Activated CD4-positive, CD25-positive, alpha-beta regulatory T cell treated with anti-CD3 and anti-CD28 coated beads, Interleukin-2, amount 50 U/mL, for 16 hours (primary cell): ENCODE data around the gene SORCS3.

ENCODE experiments used
- DNase-seq: peaks from one replicate; pipeline ENCODE4 v3.0.0-alpha.2; 2020; ENCODE audit warnings: low read depth, low spot score

Gene SORCS3

GRCh38 chr10:105096316-105096715 lies 455.2 kb downstream of the SORCS3 start:
- DNase-seq = no peak

- DNase-seq = no peak
Observed at GRCh38 chr10:105102977-105103376, 461.9 kb downstream of the SORCS3 start.

GRCh38 chr10:105104297-105104696 lies 463.2 kb downstream of the SORCS3 start:
- no peak for DNase-seq

- DNase-seq = no peak
Observed at GRCh38 chr10:105109164-105109563, 468.1 kb downstream of the SORCS3 start.

GRCh38 chr10:105112862-105113261 lies 471.8 kb downstream of the SORCS3 start:
- DNase-seq = no peak

GRCh38 chr10:105113666-105114065 lies 472.6 kb downstream of the SORCS3 start:
- no peak for DNase-seq

GRCh38 chr10:105121743-105122142 lies 480.7 kb downstream of the SORCS3 start:
- no peak for DNase-seq

- DNase-seq = no peak
Observed at GRCh38 chr10:105128111-105128510, 487.0 kb downstream of the SORCS3 start.

- DNase-seq = no peak
Observed at GRCh38 chr10:105138358-105138757, 497.3 kb downstream of the SORCS3 start.

GRCh38 chr10:105139363-105139896 lies 498.3 kb downstream of the SORCS3 start:
- no peak for DNase-seq

GRCh38 chr10:105140600-105140999 lies 499.5 kb downstream of the SORCS3 start:
- no peak for DNase-seq

GRCh38 chr10:105145711-105146110 lies 504.6 kb downstream of the SORCS3 start:
- no peak for DNase-seq

- DNase-seq = no peak
Observed at GRCh38 chr10:105146436-105146835, 505.3 kb downstream of the SORCS3 start.

GRCh38 chr10:105148456-105148855 lies 507.4 kb downstream of the SORCS3 start:
- DNase-seq = no peak

- no peak for DNase-seq
Observed at GRCh38 chr10:105148921-105149320, 507.8 kb downstream of the SORCS3 start.

GRCh38 chr10:105149371-105149891 lies 508.3 kb downstream of the SORCS3 start:
- no peak for DNase-seq

GRCh38 chr10:105150259-105150880 lies 509.3 kb downstream of the SORCS3 start:
- DNase-seq = no peak

- DNase-seq = no peak
Observed at GRCh38 chr10:105154736-105155135, 513.6 kb downstream of the SORCS3 start.

GRCh38 chr10:105159268-105159667 lies 518.2 kb downstream of the SORCS3 start:
- no peak for DNase-seq

- no peak for DNase-seq
Observed at GRCh38 chr10:105161149-105161548, 520.1 kb downstream of the SORCS3 start.

- no peak for DNase-seq
Observed at GRCh38 chr10:105161767-105162166, 520.7 kb downstream of the SORCS3 start.

- no peak for DNase-seq
Observed at GRCh38 chr10:105170521-105170920, 529.4 kb downstream of the SORCS3 start.

- no peak for DNase-seq
Observed at GRCh38 chr10:105171945-105172344, 530.9 kb downstream of the SORCS3 start.

- no peak for DNase-seq
Observed at GRCh38 chr10:105181626-105182025, 540.5 kb downstream of the SORCS3 start.
